ENCODE data around the gene SCAANT1.

Gene SCAANT1

GRCh38 chr3:63911873-63912767 is at the start of gene SCAANT1:
Gene SCAANT1 (minus strand): TSS chr3:63912383.
- H3K9me3 ChIP-seq (ENCODE audit: control insufficient read depth, insufficient read depth, low read length): no peaks in the 10 kb centered on the region
- peak within 1 kb of the TSS; percentile 58 for H3K9ac ChIP-seq (ENCODE audit: low read depth, low read length)
- H3K4me1 ChIP-seq (ENCODE audit: insufficient read depth, low read length): peaks cover 17% of the 10 kb centered on the region; the same call in 1 of the 2 replicates
- no peaks in the 10 kb centered on the region for H3K36me3 ChIP-seq (ENCODE audit: insufficient read depth, low read length)

DNA sequence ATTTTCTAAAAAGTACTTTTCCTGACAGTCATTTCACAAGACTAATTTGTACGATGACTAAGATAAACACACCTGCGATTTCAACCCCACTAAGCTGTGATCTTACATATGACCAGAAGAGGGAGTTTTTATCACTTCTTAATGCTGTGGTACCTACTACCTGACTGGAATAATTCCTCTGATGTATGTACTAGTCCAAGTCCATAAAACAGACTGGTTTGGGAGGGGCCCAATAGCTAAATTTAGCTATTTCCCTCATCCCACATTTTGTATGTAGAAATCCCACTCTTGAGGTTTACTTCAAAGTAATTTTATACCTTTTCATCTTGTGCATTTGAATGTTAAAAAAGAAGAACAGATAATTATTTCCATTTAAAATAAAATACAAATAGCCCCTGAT is 49.7 kb upstream of the SCAANT1 start:
- Histone ChIP-seq H3K36me3 (ENCODE audit: insufficient read depth, low read length) (no peaks in the 10 kb centered on the region), H3K4me1 (ENCODE audit: insufficient read depth, low read length) (peaks cover 16% of the 10 kb centered on the region), H3K9me3 (ENCODE audit: control insufficient read depth, insufficient read depth, low read length) (no peaks in the 10 kb centered on the region), H3K9ac (ENCODE audit: low read depth, low read length) (no peak overlapping the region)

- H3K9ac ChIP-seq (ENCODE audit: low read depth, low read length): peak overlapping the region; percentile 48; the same call in 1 of the 2 replicates
- H3K36me3 ChIP-seq (ENCODE audit: insufficient read depth, low read length): no peaks in the 10 kb centered on the region
- no peaks in the 10 kb centered on the region for H3K9me3 ChIP-seq (ENCODE audit: control insufficient read depth, insufficient read depth, low read length)
- H3K4me1 ChIP-seq (ENCODE audit: insufficient read depth, low read length): peaks cover 30% of the 10 kb centered on the region
Observed at GRCh38 chr3:63960048-63960711, 48.0 kb upstream of the SCAANT1 start.

GRCh38 chr3:63959146-63959545 is 47.0 kb upstream of the SCAANT1 start:
- H3K9ac ChIP-seq (ENCODE audit: low read depth, low read length): no peak overlapping the region
- H3K9me3 ChIP-seq (ENCODE audit: control insufficient read depth, insufficient read depth, low read length): no peaks in the 10 kb centered on the region
- H3K4me1 ChIP-seq (ENCODE audit: insufficient read depth, low read length): peaks cover 29% of the 10 kb centered on the region
- H3K36me3 ChIP-seq (ENCODE audit: insufficient read depth, low read length): no peaks in the 10 kb centered on the region

DNA sequence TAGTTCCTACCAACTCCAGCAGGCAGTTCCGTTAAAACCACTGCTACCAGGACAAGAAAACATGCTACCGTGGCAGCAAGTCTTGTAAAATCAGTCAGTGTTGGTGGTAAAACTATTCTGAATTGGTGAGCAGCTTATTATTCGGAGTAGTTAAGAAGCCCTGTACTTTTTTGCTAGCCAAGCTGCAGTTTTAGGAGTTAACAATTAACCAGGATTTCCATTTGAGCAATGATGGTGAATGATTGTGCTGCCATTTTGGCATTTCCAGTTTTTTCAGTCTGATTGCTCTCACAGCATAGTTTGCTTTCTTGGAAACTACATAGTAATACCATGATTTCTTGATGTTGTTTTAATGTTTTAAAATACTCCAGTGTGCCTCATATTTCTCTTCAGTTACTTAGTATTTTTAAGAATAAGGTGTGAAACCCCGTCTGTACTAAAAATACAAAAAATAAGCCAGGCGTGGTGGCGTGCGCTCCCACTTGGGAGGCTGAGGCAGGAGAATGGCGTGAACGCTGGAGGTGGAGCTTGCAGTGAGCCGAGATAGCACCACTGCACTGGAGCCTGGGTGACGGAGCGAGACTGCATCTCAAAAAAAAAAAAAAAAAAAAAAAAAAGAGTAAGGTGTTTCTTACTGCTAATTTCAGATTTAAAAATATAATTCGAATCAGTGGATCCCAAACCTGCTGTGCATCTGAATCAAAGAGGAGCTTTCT is 43.8 kb upstream of the SCAANT1 start:
- Histone ChIP-seq H3K9ac (ENCODE audit: low read depth, low read length) (no peak overlapping the region), H3K9me3 (ENCODE audit: control insufficient read depth, insufficient read depth, low read length) (no peaks in the 10 kb centered on the region), H3K4me1 (ENCODE audit: insufficient read depth, low read length) (peaks cover 41% of the 10 kb centered on the region), H3K36me3 (ENCODE audit: insufficient read depth, low read length) (no peaks in the 10 kb centered on the region)

DNA sequence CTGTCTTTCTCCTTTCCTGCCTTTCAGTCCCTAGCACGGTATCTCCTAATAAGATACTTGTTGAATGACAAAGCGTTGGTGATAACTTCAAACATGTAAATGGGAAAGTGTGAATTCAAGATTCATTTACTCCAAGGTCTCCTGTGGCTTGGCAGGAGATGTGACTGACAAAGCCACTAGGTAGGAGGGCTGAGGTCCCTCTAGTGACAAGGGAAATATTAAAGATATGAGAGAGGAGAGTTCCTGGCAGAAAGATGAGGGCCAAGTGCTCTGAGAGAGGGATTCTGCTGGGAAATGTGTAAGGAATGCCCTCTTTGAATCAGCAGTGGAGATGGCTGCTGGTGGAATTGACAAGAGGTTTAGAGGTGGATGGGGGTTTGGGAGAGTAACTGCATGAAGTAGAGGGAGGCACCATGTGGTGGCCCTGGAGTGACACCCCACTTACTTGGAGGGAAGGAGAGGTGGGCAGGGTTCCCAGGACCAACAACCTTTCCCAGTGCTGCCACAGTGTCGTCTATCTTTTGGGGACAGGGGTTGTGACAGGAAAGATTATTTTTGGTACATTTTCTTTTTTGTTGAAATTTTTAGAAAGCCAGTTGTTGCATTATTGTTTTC is 43.0 kb upstream of the SCAANT1 start:
- Histone ChIP-seq H3K9me3 (ENCODE audit: control insufficient read depth, insufficient read depth, low read length) (no peaks in the 10 kb centered on the region), H3K36me3 (ENCODE audit: insufficient read depth, low read length) (no peaks in the 10 kb centered on the region), H3K4me1 (ENCODE audit: insufficient read depth, low read length) (peaks cover 38% of the 10 kb centered on the region), H3K9ac (ENCODE audit: low read depth, low read length) (no peak overlapping the region)

- peaks cover 35% of the 10 kb centered on the region for H3K4me1 ChIP-seq (ENCODE audit: insufficient read depth, low read length)
- H3K9ac ChIP-seq (ENCODE audit: low read depth, low read length): no peak overlapping the region
- no peaks in the 10 kb centered on the region for H3K9me3 ChIP-seq (ENCODE audit: control insufficient read depth, insufficient read depth, low read length)
- H3K36me3 ChIP-seq (ENCODE audit: insufficient read depth, low read length): no peaks in the 10 kb centered on the region
Observed at GRCh38 chr3:63954182-63954581, 42.0 kb upstream of the SCAANT1 start.

DNA sequence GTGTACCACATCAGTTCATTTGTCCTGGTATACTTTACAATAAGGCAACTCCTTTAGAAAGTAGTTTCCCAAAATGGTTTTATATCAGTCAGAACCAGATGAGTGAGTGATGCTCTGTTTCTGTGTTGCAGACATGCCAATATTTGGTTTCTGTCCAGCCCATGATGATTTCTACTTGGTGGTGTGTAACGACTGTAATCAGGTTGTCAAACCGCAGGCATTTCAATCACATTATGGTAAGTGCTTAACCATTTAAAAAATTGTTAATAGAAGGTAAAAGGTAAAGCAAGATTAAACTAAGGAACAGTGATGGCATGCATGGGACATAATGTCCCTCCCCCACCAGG is 40.0 kb upstream of the SCAANT1 start:
- peaks cover 35% of the 10 kb centered on the region for H3K4me1 ChIP-seq (ENCODE audit: insufficient read depth, low read length)
- H3K36me3 ChIP-seq (ENCODE audit: insufficient read depth, low read length): no peaks in the 10 kb centered on the region
- H3K9ac ChIP-seq (ENCODE audit: low read depth, low read length): no peak overlapping the region
- no peaks in the 10 kb centered on the region for H3K9me3 ChIP-seq (ENCODE audit: control insufficient read depth, insufficient read depth, low read length)

GRCh38 chr3:63951492-63952247 is 39.5 kb upstream of the SCAANT1 start:
- no peak overlapping the region for H3K9ac ChIP-seq (ENCODE audit: low read depth, low read length)
- H3K36me3 ChIP-seq (ENCODE audit: insufficient read depth, low read length): no peaks in the 10 kb centered on the region
- no peaks in the 10 kb centered on the region for H3K9me3 ChIP-seq (ENCODE audit: control insufficient read depth, insufficient read depth, low read length)
- H3K4me1 ChIP-seq (ENCODE audit: insufficient read depth, low read length): peaks cover 31% of the 10 kb centered on the region

- H3K4me1 ChIP-seq (ENCODE audit: insufficient read depth, low read length): peaks cover 25% of the 10 kb centered on the region
- no peaks in the 10 kb centered on the region for H3K9me3 ChIP-seq (ENCODE audit: control insufficient read depth, insufficient read depth, low read length)
- no peaks in the 10 kb centered on the region for H3K36me3 ChIP-seq (ENCODE audit: insufficient read depth, low read length)
- H3K9ac ChIP-seq (ENCODE audit: low read depth, low read length): no peak overlapping the region
Observed at GRCh38 chr3:63950698-63951097, 38.5 kb upstream of the SCAANT1 start.

DNA sequence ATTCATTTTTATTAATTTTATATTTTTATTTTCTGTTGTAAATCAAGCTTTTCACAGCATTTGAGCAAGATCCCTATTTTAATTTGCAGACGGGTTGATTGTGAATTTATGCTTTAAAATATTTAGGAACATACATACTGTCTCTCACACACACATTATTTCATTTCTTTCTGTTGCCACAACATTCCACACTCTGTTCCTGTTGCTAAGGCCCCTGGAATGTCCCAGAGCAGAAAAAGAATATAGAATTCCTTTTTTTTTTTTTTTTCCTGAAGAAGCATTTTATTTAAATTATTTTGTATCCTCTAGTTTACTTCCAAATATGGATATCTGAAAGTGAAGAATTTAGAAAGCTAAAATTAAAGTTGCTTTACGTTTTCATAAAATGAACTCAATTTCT is 36.8 kb upstream of the SCAANT1 start:
- H3K9ac ChIP-seq (ENCODE audit: low read depth, low read length): no peak overlapping the region
- no peaks in the 10 kb centered on the region for H3K36me3 ChIP-seq (ENCODE audit: insufficient read depth, low read length)
- H3K4me1 ChIP-seq (ENCODE audit: insufficient read depth, low read length): peaks cover 16% of the 10 kb centered on the region
- H3K9me3 ChIP-seq (ENCODE audit: control insufficient read depth, insufficient read depth, low read length): no peaks in the 10 kb centered on the region

- Histone ChIP-seq H3K36me3 (ENCODE audit: insufficient read depth, low read length) (no peaks in the 10 kb centered on the region), H3K4me1 (ENCODE audit: insufficient read depth, low read length) (peaks cover 20% of the 10 kb centered on the region), H3K9ac (ENCODE audit: low read depth, low read length) (no peak overlapping the region), H3K9me3 (ENCODE audit: control insufficient read depth, insufficient read depth, low read length) (no peaks in the 10 kb centered on the region)
Observed at GRCh38 chr3:63947594-63947993, 35.4 kb upstream of the SCAANT1 start.

DNA sequence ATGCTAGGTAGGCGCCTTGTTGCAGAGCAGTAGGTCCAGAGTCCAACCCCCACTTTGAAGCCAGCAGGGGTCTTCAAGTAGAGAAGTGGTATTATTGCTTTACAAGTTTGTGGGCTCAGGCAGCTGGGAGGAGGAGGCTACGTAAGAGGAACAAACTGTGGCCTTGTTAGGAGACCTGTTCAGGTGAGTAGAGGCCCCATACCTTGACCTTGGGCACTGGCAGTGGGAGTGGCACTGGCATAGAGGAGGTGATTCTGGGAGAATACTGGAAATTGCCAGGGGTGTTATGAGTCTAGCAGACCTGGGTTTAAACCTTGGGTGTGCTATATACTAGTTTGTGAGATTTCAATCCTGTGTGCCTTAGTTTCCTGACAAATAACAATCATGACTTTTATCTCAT is 34.6 kb upstream of the SCAANT1 start:
- no peaks in the 10 kb centered on the region for H3K36me3 ChIP-seq (ENCODE audit: insufficient read depth, low read length)
- H3K9ac ChIP-seq (ENCODE audit: low read depth, low read length): no peak overlapping the region
- no peaks in the 10 kb centered on the region for H3K9me3 ChIP-seq (ENCODE audit: control insufficient read depth, insufficient read depth, low read length)
- peaks cover 15% of the 10 kb centered on the region for H3K4me1 ChIP-seq (ENCODE audit: insufficient read depth, low read length)
